Measurements from ENCODE around the gene ZFPL1.

- no peak for TF ChIP-seq PCBP2 (IDR thresholded peaks at IDR 0.05; ENCODE audit: low read depth, low read length, poor library complexity, severe bottlenecking)
- TF ChIP-seq ZNF512 (tag; IDR thresholded peaks at IDR 0.05) = no peak
- no peak for TF ChIP-seq TARDBP (IDR thresholded peaks at IDR 0.05)
These were observed 26.0 kb upstream of the ZFPL1 start for GRCh38 chr11:65058012-65058411.

All from K562 (cell line).